Stimulated activated CD4-positive, alpha-beta T cell treated with anti-CD3 and anti-CD28 coated beads, TNF-alpha, amount 100 ng/mL, for 24 hours (primary cell): ENCODE measurements around the gene SPSB4.

Experiments
- DNase-seq, 3 experiments: peaks; one replicate each; pipeline ENCODE4 v3.0.0-alpha.2; 2020; ENCODE audit warnings: low read depth in 3 of 3

The SPSB4 gene

DNA sequence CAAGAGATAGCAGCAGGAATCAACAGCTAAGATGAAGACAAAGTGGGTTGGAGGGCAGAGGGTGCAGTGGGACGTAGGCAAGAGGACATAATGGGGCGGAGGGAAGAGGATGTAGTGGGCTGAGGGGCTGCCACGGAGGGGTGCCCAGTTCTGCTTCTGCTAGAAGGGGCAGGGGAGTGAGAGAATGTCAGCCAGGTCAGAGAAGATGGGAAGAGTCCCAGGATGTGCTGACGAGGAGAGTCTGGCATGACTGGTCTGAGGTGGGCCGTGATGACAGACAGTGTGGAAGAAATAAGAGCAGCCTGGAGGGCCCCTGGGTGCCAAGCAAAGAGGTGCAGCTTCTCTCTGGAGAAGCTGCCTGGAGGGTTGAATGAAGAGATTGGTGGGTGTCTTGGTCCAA, 4.0 kb downstream of the SPSB4 start:
- no peak for DNase-seq

DNA sequence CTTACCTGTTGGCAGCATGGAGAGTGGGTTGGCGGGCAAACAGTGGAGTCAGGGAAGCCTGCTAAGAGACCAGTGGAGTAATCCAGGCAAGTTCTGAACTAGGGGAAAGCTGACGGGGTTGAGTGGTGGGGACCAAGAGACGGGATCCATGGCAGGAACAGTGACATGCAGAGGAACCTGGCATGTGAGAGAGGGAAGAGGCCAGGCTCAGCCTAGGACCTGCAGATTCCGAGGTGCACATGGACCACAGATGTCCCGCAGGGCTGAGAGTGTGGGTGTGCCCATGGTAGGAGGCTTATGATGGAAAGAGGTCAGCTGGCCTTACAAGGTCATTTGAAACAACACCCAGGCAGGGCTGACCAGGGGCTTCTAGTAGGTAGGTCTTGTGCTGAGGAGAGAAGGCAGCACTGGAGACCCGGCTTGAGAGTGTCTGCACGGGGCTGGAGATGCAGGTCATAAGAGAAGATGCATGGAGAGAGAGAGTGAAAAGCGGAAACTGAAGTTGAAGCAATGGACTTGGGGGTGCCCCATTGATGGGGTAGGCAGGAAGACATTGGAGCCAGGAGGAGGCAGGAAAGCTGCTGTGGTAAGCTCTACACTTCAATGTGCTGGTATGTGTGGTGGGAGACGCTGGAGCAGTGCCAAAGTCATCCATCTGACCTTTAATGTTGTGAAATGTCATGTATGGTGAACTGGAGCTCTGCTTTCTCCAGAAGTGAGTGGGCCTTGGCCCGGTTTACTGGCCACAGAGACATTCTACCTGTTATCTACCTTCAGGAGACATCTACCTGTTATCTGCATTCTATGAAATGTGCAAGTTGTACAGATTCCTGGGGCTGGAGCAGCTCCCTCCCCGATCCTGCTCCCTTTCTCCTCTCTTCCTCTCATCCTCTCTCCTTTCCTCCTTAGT, 4.6 kb downstream of the SPSB4 start:
- DNase-seq = no peak

DNA sequence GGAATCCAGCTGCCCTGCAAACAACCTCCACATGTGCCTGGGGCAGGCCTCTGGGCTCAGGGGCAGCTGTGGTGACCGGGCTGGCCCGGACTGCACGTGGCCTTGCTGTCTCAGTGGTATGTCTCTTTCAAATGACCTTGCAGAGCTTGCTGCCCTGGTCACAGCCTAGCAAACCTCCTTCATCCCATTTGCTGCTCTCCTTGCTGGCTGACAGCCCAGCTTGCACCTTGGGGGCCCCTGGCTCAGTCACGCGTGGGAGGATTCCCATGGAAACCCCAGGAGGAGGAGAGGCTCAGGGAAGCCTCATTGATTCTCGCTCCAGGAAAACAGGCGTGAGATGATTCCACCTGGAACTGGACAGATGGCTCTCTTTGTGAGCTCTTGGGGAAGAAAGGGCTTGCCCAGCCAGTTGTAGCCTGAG, 5.6 kb downstream of the SPSB4 start:
- no peak for DNase-seq

DNA sequence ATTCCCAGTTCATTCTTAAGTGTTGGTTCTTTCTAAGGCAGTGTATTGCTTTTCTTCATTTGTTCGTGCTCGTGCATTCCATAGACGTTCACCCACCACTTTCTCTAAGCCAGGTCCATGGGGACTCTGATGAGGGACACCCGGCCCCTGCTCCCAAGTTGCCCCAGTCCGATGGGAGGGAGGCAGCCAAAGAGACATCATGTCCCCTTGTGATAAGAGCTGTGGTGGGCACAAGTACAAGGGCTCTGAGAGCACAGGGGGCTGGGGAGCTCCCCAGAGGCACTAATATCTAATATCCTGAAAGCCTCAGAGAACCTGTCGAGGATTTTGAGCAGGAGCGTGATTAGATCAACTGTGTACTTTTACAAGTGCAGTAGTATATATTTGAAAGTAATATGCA, 6.3 kb downstream of the SPSB4 start:
- DNase-seq = no peak

DNA sequence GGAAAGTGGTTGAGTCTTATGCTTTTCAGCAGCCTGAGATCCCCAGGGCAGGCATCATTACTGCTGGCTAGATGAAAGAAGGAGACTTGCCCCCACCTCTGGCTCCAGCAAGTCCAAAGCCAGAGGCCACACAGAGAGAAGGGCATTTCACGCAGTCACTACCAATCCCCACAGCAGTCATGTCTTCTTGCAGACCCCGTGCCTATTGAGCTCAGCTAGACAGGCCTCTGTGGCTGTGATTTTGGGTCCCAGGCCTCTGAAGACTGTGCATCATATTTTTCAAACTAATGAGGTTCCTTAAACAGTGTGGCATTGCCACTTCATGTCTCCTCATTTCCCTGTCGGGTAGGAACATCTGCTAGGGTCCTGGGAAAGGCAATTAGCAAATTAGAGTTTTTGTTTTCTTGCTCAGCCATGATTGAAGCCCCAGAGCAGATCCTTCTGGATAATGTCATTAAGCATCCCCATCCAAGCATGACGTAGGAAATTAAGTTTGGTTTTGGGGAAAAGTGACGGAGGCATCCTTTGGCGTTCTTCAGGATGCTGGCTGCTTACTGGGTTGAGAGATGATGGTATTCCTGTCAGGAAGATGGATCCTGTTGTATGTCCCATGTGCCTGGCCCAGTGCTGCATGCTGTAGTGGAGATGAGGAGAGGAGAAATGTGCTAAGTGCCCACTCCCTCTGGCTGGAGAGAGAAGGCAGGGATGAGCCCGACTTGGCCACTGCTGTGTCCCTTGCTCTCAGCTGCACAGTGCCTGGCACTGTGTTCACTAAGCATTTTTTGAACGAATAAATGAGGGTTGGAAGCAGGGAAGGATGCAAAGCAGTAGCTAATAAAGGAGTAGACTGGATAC, 7.0 kb downstream of the SPSB4 start:
- DNase-seq = no peak

DNA sequence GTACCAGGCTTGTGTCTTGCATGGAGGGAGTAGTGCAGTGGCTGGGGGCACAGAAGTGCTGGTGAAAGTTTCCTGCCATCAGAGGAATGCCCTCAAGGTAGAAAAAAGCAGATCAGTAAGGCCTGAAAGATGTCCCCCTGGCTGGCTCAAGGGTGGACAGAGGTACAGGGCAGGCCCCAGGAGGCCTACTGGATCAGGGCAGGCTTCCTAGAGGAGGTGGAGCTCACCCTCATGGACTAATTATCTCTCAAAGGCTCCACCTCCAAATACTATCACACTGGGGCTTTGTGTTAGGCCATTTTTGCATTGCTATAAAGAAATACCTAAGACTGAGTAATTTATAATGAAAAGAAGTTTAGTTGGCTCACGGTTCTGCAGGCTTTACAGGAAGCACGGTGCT, 7.8 kb downstream of the SPSB4 start:
- no peak for DNase-seq

DNA sequence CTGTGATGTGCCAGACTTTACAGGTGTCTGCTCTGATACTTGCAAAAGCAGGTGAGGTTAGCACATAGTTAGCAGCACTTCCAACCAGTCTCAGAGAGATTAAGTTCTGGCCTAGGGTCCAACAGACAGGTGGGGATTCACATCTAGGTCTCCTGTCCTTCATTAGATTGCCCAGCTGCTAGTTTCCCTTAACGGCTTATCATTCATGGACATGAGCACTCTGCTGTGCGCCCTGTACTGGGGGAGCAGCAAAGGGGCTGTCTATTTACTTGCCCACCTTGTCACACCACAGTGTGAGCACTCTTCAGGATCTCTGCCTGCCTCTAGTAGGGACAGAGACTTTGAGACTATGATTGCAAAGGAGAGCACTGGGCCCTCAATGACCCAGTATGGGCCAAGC, 8.7 kb downstream of the SPSB4 start:
- no peak for DNase-seq

DNA sequence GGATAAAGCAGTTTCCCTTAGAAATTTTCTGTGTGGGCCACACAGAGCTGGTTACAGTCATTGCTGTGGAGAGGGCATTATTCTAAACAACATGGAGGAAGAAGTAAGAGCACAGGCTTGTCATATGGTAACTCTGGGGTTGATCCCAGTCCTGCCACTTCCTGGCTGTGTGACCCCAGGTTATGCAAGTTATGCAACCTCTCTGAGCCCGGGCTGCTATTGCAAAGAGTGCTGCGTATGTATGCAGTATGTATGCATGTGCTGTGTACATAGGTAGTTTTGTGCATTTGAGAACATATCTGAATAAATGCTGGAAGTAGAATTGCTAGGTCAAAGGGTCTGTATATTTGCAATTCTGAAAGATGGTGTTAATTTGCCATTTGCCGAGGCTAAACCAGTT, 9.2 kb downstream of the SPSB4 start:
- DNase-seq = no peak

DNA sequence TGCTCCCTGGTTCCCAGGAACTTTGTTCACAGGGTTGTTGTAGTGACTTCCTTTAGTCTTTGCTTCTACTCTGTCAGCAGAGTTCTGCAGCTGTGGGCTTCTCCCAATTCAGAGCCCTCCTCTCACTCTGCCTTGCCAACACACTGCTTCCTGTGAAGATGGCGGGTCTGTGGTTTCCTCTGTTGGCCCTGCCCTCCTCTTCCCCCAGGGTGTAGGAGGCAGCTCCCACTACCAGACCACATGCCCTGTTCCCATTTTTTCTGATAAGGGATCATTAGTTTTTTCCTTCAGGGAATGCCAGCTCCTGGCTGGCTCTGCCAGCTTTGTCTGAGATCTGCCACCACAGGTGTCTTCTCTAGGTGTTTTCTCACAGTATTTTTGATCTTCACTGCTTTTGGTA, 12.7 kb downstream of the SPSB4 start:
- no peak for DNase-seq

DNA sequence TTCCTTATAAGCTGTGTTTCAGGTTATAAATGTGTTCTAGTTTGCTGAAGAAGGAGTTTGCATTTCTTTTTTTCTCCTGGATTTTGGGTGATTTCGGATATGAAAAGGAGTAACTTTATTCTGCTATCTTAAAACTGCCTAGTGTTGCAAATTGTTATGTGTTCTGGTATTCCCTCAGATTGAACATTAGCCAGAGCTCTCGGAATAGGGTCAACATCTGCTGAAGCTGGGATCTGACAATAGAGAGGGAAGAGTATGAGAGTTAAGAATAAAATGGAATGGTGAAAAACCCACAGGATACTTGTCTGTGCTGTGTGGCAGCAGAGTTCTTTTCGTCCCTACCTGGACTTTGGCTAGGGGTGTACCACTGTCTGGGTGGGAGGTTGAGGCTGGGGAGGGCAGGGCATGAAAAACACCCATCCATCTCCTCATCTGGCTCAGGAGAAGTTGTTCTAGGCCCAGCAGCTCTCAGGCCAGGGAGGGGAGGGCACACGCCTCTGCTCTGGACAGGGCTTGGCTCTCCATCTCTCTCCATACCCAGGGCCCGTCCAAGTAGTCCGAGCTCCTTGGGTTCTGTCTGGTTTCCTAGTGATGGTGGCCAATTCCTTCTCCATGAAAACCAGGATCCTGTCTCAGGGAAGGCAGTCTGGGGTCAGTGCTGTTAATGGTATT, 13.2 kb downstream of the SPSB4 start:
- DNase-seq = no peak

DNA sequence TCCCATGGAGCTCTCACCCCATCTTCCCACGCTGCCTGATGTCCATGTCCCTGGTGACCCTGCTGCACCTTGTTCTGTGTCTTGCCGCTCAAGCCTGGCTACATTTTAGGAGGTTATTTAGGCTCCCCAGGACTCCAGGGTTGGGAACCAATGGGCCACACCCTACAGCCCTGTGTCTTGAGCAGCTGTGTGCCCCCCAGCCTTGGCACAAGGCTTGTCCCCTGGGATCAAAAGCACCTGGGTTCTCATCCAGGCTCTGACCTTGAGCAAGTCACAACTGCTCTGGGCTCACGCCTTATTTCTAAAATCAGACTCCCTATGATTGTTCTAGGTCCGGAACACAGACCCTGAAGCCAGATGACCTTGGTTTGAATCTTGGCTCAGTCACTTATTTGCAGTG, 14.1 kb downstream of the SPSB4 start:
- no peak for DNase-seq

DNA sequence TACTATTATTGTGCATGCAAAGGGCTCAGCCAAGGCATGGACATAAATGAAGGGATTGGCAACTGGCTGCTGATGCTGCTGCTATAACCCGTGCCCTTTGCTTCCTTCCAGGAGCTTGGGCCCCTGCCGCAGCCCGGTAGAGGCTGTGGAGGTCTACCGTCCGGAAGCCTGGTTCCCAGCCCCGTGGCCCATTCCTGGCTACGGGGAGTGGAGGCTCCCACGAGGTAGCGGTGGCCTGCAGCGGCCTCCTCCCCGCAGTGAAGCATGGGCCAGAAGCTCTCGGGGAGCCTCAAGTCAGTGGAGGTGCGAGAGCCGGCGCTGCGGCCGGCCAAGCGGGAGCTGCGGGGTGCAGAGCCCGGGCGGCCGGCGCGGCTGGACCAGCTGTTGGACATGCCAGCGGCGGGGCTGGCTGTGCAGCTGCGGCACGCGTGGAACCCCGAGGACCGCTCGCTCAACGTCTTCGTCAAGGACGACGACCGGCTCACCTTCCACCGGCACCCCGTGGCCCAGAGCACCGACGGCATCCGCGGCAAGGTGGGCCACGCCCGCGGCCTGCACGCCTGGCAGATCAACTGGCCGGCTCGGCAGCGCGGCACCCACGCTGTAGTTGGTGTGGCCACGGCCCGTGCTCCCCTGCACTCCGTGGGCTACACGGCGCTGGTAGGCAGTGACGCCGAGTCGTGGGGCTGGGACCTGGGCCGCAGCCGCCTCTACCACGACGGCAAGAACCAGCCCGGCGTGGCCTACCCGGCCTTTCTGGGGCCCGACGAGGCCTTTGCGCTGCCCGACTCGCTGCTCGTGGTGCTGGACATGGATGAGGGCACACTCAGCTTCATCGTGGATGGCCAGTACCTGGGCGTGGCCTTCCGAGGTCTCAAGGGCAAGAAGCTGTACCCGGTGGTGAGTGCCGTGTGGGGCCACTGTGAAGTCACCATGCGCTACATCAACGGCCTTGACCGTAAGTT, 15.0 kb downstream of the SPSB4 start:
- no peak for DNase-seq

DNA sequence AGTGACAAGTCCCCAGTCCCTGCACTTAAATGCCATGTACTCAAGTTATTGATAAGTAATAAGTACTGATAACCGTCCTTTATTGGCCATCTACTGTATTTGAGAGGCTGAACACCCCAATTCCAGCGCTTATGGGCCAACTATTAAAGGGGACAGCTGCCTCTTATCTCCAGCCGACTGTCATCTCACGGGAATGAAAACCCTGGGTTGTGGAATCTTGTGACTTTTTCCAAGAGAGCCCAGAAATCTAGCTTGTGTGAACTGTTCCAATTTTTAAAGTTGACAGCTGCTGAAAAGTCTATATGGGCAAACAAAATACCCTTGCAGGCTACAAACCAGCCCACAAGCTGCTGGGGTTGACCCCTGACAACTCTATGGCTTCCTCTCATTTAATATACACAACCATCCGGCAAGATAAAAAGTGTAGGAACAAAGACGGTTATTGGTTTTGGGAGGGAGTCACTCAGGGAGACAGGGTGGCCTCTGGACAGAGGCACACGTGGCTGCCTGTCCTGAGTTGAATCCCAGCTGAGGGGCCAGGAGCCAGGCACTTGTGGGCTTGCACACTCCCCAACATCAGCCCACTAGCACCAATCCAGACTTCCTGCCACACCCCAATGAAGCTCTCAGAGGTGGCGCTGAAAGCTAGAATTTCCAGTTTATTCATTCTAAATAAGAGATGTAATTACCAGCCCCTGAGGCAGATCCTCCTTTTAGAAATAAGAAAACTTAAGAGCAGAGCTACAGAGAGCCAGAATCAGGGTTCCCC, 16.2 kb downstream of the SPSB4 start:
- DNase-seq = no peak

DNA sequence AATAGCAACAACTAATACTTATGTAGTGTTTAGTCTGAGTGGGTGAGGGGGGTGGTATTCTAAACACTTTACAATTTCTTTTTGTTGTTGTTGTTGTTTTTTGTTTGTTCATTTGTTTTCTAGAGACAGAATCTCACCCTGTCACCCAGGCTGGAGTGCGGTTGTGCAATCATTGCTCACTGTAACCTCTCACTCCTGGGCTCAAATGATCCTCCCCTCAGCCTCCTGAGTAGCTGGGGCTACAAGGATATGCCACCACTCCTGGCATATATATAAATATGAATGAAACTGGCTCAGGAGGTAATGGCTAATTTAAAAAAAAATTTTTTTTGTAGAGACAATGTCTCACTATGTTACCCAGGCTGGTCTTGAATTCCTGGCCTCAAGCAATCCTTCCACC, 19.1 kb downstream of the SPSB4 start:
- DNase-seq = no peak

DNA sequence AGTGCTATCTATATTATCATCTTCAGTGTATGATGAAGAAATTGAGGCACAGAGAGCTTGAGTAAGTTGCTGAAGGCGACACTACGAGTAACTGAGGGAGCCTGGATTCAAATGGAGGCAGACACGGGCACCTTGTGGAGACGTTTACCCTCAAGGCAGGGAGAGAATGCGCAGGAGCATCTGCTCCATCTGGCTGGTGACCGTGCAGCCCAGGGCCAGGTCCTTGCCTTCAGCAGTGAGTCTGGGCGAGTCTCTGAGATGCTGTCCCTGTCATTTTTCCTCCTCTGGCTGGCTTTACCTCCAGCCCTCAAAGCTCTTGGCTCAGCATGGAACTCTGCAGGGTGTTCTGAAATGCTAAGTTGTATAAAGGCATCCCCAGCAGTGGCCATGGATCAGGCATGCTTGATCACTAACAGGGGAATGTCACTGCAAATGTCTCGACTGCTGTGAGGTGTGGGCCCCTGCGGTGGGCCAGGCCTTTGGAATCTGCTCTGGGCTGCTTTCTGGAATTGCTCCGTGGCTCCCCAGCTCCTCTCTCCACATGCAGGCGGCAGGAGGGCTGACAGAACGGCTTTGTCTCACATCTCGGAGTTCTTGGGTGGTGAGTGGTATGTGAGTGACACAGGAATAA, 19.7 kb downstream of the SPSB4 start:
- no peak for DNase-seq

DNA sequence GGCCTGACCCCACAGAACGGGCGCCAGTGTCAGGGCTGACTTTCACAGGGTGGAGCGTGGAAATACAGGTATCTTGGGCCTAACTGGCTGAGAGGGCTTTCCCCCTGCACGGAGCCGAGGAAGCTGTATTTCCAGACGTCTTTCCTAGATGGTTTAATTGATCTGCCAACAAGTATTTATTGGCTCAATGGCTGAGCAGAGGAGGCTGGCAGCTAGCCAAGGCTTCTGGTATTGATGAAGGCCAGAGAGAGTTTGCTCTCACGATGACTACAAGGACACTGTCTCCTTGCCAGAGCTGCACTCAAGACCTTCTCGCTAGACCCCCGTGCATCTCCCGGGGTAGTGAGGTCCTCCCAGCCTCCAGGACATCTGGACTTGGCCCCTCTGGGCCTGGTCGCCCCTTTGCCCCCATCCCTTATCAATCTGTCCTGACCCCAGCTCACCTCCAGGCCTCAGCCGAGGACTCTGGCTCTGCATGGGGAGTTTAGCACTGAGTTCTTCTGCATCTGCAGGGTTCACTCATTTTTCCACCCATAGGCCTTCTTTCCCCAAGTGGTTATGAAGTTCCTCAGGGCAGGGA, 20.6 kb downstream of the SPSB4 start:
- no peak for DNase-seq

DNA sequence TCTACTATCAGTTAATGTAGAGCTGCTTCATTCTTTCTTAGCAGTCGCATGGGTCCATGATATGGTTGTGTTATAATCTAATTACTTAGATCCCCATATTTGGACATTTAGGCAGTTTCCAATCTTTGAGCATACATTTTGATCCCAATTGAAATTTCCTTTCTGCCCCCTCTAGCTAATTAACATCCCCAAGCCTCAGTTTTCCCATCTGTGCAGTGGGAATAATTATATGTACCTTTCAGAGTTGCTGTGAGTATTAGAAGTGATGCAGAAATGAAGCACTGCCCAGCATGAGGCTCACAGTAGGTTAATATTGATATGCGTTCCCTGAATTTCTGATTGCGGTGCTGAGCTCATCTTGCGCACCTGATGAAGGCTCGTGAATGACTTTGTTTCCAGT, 21.8 kb downstream of the SPSB4 start:
- DNase-seq = no peak

DNA sequence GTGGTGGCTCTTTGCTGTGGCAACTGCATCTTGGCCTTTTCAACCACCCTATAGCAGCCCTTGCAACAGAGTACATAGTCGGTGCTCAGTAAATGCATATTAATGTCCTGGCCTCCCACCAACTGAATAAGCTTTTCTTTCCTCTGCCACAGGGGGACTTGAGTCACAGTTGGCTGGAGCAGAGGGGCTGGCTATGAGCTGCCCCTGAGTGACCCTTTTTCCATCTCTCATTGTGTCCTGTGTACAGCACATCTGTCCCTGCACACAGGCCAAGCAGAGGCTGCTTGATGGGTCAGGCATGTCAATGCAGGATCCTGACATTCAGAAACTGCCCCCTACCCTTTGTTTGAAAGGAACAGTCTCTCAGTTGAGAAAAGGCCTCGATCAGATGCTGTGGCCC, 22.4 kb downstream of the SPSB4 start:
- no peak for DNase-seq

DNA sequence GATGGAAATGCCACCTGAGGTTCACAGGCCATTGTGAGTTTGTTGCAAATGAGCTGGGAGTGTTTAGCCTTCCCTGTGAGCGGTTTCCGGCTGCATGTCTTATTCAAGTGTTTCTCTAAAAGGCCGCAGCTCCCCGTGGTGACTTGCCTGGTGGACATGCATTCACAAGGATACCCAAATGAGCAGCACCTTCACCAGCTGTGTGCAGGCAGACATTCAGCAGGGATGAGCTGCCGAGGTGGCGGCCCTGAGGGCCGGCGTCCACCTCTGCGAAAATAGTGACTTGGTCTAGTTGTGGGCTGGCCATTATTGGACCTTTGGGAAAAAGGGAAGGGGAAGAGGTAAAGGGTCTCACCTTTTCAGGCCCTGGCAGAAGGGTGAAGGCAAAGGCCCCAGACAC, 23.4 kb downstream of the SPSB4 start:
- no peak for DNase-seq
